HEK293 (cell line): Measurements from ENCODE around the gene METAP1D.

Experiments
- EGR2 ChIP-seq: fragments of 450-650 bp; formaldehyde crosslinking; IDR thresholded peaks from 2 replicates; pipeline ENCODE4 v1.5.1; 2016; ENCODE audit warnings: low read depth, missing biosample characterization, missing genetic modification characterization
- GLIS1 ChIP-seq: fragments of 450-650 bp; formaldehyde crosslinking; IDR thresholded peaks from 2 replicates; pipeline ENCODE4 v1.5.1; 2016; ENCODE audit warnings: missing biosample characterization, missing genetic modification characterization
- INSM2 ChIP-seq: fragments of 450-650 bp; formaldehyde crosslinking; IDR thresholded peaks from 2 replicates; pipeline ENCODE4 v1.5.1; 2016; ENCODE audit warnings: missing biosample characterization, missing genetic modification characterization
- KLF17 ChIP-seq: fragments of 450-650 bp; formaldehyde crosslinking; IDR thresholded peaks from 2 replicates; pipeline ENCODE4 v1.5.1; 2016; ENCODE audit warnings: missing biosample characterization, missing genetic modification characterization
- MZF1 ChIP-seq: fragments of 450-650 bp; formaldehyde crosslinking; IDR thresholded peaks from 2 replicates; pipeline ENCODE4 v1.5.1; 2017; ENCODE audit warnings: missing biosample characterization, missing genetic modification characterization, borderline replicate concordance
- PRDM10 ChIP-seq: fragments of 450-650 bp; formaldehyde crosslinking; IDR thresholded peaks from 2 replicates; pipeline ENCODE4 v1.5.1; 2016; ENCODE audit warnings: missing biosample characterization, missing genetic modification characterization
- SCRT1 ChIP-seq: fragments of 450-650 bp; formaldehyde crosslinking; IDR thresholded peaks from 2 replicates; pipeline ENCODE4 v1.5.1; 2016; ENCODE audit warnings: missing biosample characterization, missing genetic modification characterization, borderline replicate concordance
- SETDB1 ChIP-seq: IDR thresholded peaks from one replicate; pipeline ENCODE4 v1.6.1; 2017; ENCODE audit warnings: mild to moderate bottlenecking, low read length, moderate library complexity, mixed read lengths; ENCODE audit not compliant: insufficient read length
- TCF7L2 ChIP-seq: IDR thresholded peaks from 2 replicates; pipeline ENCODE4 v1.6.1; 2011; ENCODE audit warnings: low read depth, mild to moderate bottlenecking, inconsistent platforms, low read length, moderate library complexity, borderline replicate concordance
- ZBTB1 ChIP-seq: fragments of 450-650 bp; formaldehyde crosslinking; IDR thresholded peaks from 2 replicates; pipeline ENCODE4 v1.5.1; 2016; ENCODE audit warnings: missing biosample characterization, missing genetic modification characterization
- ZBTB10 ChIP-seq: fragments of 450-650 bp; formaldehyde crosslinking; IDR thresholded peaks from 2 replicates; pipeline ENCODE4 v1.5.1; 2016; ENCODE audit warnings: missing biosample characterization, missing genetic modification characterization
- ZFP69B ChIP-seq: fragments of 450-650 bp; formaldehyde crosslinking; IDR thresholded peaks from 2 replicates; pipeline ENCODE4 v1.5.1; 2016; ENCODE audit warnings: missing biosample characterization, missing genetic modification characterization
- ZNF10 ChIP-seq: fragments of 450-650 bp; formaldehyde crosslinking; IDR thresholded peaks from 2 replicates; pipeline ENCODE4 v1.5.1; 2017; ENCODE audit warnings: missing biosample characterization, missing genetic modification characterization
- ZNF266 ChIP-seq: fragments of 450-650 bp; formaldehyde crosslinking; IDR thresholded peaks from 2 replicates; pipeline ENCODE4 v1.5.1; 2016; ENCODE audit warnings: missing biosample characterization, missing genetic modification characterization, low read depth
- ZNF311 ChIP-seq: fragments of 450-650 bp; formaldehyde crosslinking; IDR thresholded peaks from 2 replicates; pipeline ENCODE4 v1.5.1; 2017; ENCODE audit warnings: missing biosample characterization, missing genetic modification characterization, borderline replicate concordance
- ZNF362 ChIP-seq: fragments of 450-650 bp; formaldehyde crosslinking; IDR thresholded peaks from 2 replicates; pipeline ENCODE4 v1.5.1; 2016; ENCODE audit warnings: missing biosample characterization, missing genetic modification characterization
- ZNF366 ChIP-seq: fragments of 450-650 bp; formaldehyde crosslinking; conservative IDR thresholded peaks from 2 replicates; pipeline ENCODE4 v1.5.1; 2016; ENCODE audit warnings: missing biosample characterization, missing genetic modification characterization
- ZNF398 ChIP-seq: fragments of 450-650 bp; formaldehyde crosslinking; IDR thresholded peaks from 2 replicates; pipeline ENCODE4 v1.5.1; 2017; ENCODE audit warnings: missing biosample characterization, missing genetic modification characterization
- ZNF404 ChIP-seq: fragments of 450-650 bp; formaldehyde crosslinking; IDR thresholded peaks from 2 replicates; pipeline ENCODE4 v1.5.1; 2017; ENCODE audit warnings: missing biosample characterization, missing genetic modification characterization
- ZNF488 ChIP-seq: fragments of 450-650 bp; formaldehyde crosslinking; IDR thresholded peaks from 2 replicates; pipeline ENCODE4 v1.5.1; 2016; ENCODE audit warnings: missing biosample characterization, missing genetic modification characterization
- ZNF621 ChIP-seq: fragments of 450-650 bp; formaldehyde crosslinking; IDR thresholded peaks from 2 replicates; pipeline ENCODE4 v1.5.1; 2017; ENCODE audit warnings: missing biosample characterization, missing genetic modification characterization
- ZNF654 ChIP-seq: fragments of 450-650 bp; formaldehyde crosslinking; IDR thresholded peaks from 2 replicates; pipeline ENCODE4 v1.5.1; 2016; ENCODE audit warnings: low read depth, missing biosample characterization, missing genetic modification characterization
- ZNF660 ChIP-seq: fragments of 450-650 bp; IDR thresholded peaks from 2 replicates; pipeline ENCODE4 v1.5.1; 2018; ENCODE audit warnings: missing biosample characterization, mild to moderate bottlenecking, missing genetic modification characterization
- ZNF664 ChIP-seq: fragments of 450-650 bp; formaldehyde crosslinking; IDR thresholded peaks from 2 replicates; pipeline ENCODE4 v1.5.1; 2016; ENCODE audit warnings: missing biosample characterization, missing genetic modification characterization
- ZNF692 ChIP-seq: fragments of 450-650 bp; formaldehyde crosslinking; IDR thresholded peaks from 2 replicates; pipeline ENCODE4 v1.5.1; 2016; ENCODE audit warnings: missing biosample characterization, missing genetic modification characterization
- ZNF792 ChIP-seq: fragments of 450-650 bp; formaldehyde crosslinking; IDR thresholded peaks from 2 replicates; pipeline ENCODE4 v1.5.1; 2016; ENCODE audit warnings: missing biosample characterization, missing genetic modification characterization

The METAP1D gene

GRCh38 chr2:172099472-172100079 is 99.8 kb downstream of the METAP1D start (continued):
- TF ChIP-seq SCRT1 (tag by site-specific recombination) = no peak
- no peak for TF ChIP-seq INSM2 (tag by site-specific recombination)
- TF ChIP-seq ZNF366 (tag by site-specific recombination) = no peak
- TF ChIP-seq ZBTB1 = no peak
- no peak for TF ChIP-seq ZNF664
- no peak for TF ChIP-seq ZNF654 (tag by site-specific recombination)
- peak; percentile 89 for TF ChIP-seq GLIS1 (tag by site-specific recombination)
- no peak for TF ChIP-seq TCF7L2
- TF ChIP-seq EGR2 (tag by site-specific recombination) = no peak
- TF ChIP-seq PRDM10 (tag by site-specific recombination) = no peak
- TF ChIP-seq ZBTB10 (tag by site-specific recombination) = no peak
- no peak for TF ChIP-seq ZNF792
- peak; percentile 84 for TF ChIP-seq ZNF398 (tag by site-specific recombination)
- no peak for TF ChIP-seq ZNF621 (tag by site-specific recombination)
- no peak for TF ChIP-seq ZNF692 (tag by site-specific recombination)
- TF ChIP-seq KLF17 (tag by site-specific recombination) = no peak
- TF ChIP-seq ZNF266 (tag by site-specific recombination) = no peak
- TF ChIP-seq ZNF311 = no peak
- no peak for TF ChIP-seq SETDB1
- no peak for TF ChIP-seq ZFP69B (tag by site-specific recombination)
- TF ChIP-seq ZNF488 (tag by site-specific recombination) = no peak
- TF ChIP-seq ZNF660 (tag by site-specific recombination) = no peak
- no peak for TF ChIP-seq ZNF10
- peak; percentile 70 for TF ChIP-seq ZNF362
- TF ChIP-seq MZF1 (tag by site-specific recombination) = no peak
- no peak for TF ChIP-seq ZNF404 (tag by site-specific recombination)
